Germinal center (tissue), 1 donor: ENCODE measurements around the gene IL13RA2.

ENCODE experiments used
- DNase-seq: peaks from one replicate; pipeline ENCODE4 v3.0.0; 2012; ENCODE audit warnings: mixed read lengths, low spot score

Gene IL13RA2, protein sequence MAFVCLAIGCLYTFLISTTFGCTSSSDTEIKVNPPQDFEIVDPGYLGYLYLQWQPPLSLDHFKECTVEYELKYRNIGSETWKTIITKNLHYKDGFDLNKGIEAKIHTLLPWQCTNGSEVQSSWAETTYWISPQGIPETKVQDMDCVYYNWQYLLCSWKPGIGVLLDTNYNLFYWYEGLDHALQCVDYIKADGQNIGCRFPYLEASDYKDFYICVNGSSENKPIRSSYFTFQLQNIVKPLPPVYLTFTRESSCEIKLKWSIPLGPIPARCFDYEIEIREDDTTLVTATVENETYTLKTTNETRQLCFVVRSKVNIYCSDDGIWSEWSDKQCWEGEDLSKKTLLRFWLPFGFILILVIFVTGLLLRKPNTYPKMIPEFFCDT

GRCh38 chrX:115017455-115017854 is at the start of gene IL13RA2:
Gene IL13RA2 (minus strand): TSS chrX:115017616. CDS start chrX:115017269, 347 bp downstream.
- no peak for DNase-seq

DNA sequence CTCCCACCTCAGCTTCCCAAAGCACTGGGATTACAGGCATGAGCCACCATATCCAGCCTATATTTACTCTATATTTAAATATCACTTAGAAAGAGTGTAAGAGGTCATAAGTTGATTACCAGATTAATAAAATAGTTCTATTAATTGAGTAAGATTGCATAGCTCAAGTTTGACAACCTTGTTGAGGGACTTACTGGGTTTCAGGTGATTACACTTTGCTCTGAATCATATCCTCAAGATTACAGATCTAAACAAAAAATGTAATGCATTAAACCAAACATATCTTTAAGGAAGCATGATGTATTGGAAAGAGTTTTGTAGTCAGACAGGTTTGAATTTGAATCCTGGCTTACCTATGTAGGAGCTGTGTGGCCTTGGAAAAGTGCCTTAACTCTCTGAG is 47.9 kb upstream of the IL13RA2 start:
- no peak for DNase-seq

DNA sequence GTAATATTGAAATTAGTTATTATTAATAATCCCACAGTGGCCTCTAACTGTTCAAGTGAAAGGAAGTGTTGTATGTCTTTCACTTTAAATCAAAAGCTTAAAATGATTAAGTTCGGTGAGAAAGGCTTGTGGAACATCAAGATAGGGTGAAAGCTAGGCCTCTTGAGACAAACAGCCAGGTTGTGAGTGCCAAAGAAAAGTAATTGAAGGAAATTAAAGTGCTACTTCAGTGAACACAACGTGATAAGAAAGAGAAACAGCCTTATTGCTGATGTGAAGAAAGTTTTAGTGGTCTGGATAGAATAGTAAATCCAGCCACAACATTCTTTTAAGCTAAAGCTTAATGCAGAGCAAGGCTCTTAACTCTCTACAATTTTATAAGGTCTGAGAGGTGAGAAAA is 42.6 kb upstream of the IL13RA2 start:
- DNase-seq, result no peak

DNA sequence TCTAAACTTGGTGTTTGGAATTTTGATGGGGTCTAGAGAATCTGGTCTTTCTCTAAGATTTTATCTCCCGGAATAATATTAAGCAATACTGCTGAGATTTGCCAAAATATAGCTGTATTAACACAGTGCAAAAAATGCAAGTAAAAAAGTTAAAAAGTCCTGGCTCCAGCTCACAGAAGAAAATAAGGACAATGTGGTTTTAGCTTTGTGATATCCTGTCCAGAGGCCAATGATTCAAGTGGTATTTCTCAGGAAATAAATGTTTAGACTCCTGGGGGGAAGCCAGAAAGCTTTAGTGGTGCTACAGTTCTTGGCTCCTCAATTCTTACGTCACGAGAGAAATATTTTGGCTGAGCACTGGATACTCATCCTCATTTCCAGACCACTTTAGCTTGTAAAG is 40.9 kb upstream of the IL13RA2 start:
- no peak for DNase-seq

DNA sequence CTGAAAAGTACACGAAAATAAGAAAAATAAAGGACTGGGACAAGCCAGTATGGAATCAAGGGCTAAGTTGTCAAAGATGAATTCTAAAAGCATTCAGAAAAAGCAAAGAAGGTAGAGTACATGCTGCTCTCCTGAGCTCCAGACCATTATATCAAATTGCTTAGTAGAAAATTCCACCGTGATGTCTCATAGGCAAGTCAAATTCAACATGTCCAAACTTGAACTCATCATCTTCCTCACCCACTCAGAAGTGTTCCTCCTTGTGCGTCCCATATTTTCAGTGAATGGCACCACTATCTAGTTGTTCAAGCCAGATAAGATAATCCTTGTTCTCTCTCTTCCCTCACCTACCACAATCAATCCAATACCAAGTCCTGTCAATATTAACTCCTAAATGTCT is 37.5 kb upstream of the IL13RA2 start:
- DNase-seq, result no peak

- no peak for DNase-seq
Measured at GRCh38 chrX:115053223-115053622, 35.8 kb upstream of the IL13RA2 start.

DNA sequence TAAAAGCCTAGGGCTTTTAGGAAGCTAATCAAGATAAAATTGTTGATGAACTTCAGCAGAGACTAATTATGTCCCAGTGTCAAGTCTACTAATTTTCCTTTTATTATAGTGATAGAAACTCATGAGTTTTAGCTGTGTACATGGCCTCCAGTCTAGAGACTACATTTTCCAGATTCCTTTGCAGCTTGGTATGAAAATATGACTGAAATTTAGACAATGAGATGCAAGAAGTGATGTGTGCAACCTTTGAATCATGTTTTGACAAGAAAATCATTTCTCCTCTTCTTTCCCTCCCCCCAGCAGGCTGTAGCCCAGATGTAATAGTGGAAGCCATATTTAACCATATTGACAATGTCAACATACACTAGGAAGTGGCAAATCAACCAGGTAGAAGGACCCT is 30.3 kb upstream of the IL13RA2 start:
- no peak for DNase-seq

GRCh38 chrX:115047181-115047580 is 29.8 kb upstream of the IL13RA2 start:
- no peak for DNase-seq

DNA sequence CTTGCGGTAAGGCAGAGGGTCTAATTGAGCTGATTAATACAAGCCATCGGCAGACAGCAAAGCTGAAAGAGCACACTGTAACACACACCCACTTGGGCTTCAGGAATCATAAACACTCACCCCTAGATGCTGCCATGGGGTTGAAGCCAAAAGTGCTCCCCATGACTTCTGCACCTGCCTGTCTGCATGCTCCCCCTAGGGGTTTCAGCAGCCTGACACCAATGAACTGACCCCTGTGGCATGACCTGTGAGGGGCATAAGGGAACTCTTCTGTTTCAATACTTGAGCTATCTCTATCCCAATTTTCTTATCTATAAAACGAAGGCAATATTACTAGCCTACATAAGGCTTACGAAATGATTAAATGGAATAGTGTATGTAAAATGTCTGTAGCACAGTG is 23.0 kb upstream of the IL13RA2 start:
- DNase-seq, result no peak

DNA sequence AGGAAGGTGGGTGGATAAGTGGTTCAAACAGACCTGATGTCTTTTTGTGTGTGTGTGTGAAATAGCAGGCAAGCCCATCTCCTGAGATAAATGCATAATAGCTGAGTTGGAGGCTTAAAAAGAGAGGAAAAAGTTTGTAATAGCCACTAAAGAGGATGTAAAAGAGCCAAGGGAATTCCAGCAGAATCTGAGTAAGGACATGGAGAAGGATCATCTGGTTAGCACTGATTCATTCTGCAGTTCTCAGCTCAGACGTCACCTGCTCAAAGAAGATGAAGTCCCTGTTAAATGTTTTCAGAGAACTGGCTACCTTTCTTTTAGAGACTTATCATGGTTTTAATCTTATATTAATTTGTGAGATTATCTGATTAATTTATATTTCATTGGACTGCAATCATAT is 21.0 kb upstream of the IL13RA2 start:
- DNase-seq, result no peak

GRCh38 chrX:115036029-115036428 is 18.6 kb upstream of the IL13RA2 start:
- no peak for DNase-seq

- no peak for DNase-seq
Measured at GRCh38 chrX:115031989-115032388, 14.6 kb upstream of the IL13RA2 start.

GRCh38 chrX:115030625-115031024 is 13.2 kb upstream of the IL13RA2 start:
- DNase-seq, result no peak

DNA sequence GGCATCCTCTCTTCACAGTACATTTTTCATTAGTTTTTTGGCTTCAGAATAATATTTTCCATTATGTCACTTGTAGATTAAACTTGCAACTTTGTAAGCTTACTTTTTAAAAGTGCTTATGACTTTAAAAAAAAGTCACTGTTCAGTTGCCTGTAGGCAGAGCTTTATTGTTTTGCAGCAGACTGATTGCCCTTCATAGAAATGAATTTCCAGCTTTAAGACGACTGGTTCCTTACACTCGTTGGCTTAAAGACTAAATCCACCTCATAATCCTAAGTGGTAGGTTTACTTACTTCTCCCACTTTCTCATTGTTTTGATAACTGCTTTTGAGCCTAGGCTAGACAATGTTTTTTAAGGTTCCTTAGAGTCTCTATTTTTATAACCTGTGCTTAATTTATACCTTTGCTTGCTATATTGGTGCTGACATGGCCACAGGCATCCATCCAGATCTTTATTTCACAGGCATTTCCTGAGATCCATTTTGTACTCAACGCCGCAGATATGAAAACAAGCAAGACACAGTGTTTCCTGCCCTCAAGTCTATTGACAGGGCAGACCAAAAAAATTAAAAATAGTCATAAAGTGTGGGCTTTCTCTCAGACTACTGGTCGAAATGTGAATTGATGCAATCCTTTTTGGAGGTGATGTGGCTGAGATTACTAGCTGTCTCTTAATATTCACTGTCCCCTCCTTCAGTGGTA is 12.6 kb upstream of the IL13RA2 start:
- no peak for DNase-seq

DNA sequence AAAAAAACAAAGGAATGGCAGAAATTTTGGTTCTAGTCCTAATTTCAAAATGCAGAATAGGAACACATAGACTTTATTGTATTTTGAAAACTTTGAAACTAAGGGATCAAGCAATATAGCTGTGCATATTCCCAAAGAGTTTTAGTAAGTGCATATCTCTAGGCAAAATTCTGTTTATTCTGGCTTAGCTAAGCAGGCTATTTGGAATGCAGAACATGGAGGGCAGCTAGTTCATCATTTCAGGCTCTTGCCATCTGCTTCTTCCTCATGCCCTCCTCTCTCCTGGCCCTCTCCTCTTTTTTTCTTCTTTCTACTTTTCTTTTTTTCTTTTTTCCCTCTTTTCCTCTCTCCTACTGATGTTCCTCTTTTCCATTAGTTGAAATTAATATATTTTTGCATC is 12.0 kb upstream of the IL13RA2 start:
- DNase-seq, result no peak

- no peak for DNase-seq
Measured at GRCh38 chrX:115023811-115024210, 6.4 kb upstream of the IL13RA2 start.

- no peak for DNase-seq
Measured at GRCh38 chrX:115023139-115023538, 5.7 kb upstream of the IL13RA2 start.

DNA sequence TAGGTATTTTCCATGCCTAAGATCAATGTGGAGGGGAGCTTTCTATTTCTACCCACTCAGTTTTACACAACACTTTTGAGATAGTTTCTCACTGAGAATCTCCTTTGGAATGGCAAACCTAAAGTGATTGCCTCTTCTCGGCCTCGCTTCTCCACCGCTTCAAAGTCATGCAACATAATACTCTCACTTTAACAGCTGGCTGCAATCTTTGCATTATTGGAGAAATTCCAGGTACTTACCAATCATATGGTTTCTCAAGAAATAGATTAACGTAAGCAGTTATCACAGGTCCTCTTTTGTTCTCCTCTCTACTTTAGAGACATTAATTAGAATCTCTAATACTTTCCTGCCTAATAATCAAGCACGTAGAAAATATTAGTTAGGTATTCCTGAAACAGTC is 3.7 kb upstream of the IL13RA2 start:
- no peak for DNase-seq

DNA sequence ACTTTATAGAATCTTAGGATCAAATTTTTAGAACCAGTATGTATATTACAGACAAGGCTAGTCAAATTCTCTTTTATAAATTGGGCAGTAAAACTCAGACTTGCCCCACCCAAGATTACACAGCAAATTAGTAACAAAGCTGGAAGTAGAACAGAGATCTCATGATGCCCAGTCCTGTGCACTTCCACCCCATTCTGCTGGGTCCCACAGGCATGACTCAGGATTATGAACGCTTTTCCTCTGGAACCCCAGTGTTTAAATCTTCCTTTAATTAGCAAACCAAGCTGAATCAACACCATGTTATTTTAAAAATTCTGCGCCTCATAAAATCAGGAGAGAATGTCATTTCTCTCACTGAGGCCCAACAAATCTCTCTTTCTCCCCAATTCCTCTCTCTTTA is 1.5 kb upstream of the IL13RA2 start:
- no peak for DNase-seq

- DNase-seq, result no peak
Measured at GRCh38 chrX:115018040-115018647, 728 bp upstream of the IL13RA2 start.

GRCh38 chrX:115013705-115014104 is 3.7 kb downstream of the IL13RA2 start:
- no peak for DNase-seq

DNA sequence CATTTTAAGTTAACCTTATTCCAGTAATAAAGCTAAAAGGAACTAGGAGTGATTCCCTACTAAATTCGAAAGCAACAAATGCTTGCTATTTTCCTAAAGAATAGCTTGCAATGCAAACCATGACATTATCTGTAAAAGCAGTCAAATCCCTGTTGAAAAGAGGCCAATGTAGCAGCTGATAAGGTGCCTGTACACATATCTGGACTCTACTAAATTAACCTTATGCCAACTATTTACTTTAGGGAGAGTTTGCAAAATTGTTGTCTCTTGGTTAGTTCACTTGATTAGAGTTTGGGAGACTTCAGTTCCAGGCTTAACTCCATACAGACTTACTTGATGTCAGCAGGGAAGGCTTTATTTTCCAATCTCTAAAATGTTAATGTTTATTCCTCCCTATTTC is 6.0 kb downstream of the IL13RA2 start:
- DNase-seq, result no peak

- DNase-seq, result no peak
Measured at GRCh38 chrX:114999906-115000305, 17.5 kb downstream of the IL13RA2 start.
